GM12872 (cell line): ENCODE results near the gene RPL10.

Experiments used
- TF ChIP-seq, protein P1 (sequence below): IDR thresholded peaks from 3 replicates; pipeline ENCODE4 v1.5.1; 2011; ENCODE audit warnings: low read depth, mild to moderate bottlenecking, low read length, moderate library complexity; ENCODE audit not compliant: insufficient read depth

Gene RPL10

DNA sequence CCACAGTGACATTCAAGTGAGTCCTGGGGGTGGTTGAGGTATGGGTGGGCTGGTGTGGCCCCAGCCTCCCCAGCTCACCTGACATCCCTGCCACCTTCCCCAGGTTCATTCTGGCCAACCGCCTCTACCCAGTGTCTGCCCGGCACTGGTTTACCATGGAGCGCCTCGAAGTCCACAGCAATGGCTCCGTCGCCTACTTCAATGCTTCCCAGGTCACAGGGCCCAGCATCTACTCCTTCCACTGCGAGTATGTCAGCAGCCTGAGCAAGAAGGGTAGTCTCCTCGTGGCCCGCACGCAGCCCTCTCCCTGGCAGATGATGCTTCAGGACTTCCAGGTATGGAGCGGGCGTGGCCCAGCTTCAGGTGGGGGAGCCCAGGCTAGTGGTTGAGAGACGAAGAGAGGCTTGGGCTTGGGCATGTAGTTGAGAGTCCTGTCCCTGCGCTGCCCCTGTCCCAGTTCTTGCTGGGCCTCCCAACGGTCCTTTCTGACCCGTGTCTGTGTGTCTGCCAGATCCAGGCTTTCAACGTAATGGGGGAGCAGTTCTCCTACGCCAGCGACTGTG, 37.1 kb downstream of the RPL10 start:
- TF ChIP-seq, protein P1, sequence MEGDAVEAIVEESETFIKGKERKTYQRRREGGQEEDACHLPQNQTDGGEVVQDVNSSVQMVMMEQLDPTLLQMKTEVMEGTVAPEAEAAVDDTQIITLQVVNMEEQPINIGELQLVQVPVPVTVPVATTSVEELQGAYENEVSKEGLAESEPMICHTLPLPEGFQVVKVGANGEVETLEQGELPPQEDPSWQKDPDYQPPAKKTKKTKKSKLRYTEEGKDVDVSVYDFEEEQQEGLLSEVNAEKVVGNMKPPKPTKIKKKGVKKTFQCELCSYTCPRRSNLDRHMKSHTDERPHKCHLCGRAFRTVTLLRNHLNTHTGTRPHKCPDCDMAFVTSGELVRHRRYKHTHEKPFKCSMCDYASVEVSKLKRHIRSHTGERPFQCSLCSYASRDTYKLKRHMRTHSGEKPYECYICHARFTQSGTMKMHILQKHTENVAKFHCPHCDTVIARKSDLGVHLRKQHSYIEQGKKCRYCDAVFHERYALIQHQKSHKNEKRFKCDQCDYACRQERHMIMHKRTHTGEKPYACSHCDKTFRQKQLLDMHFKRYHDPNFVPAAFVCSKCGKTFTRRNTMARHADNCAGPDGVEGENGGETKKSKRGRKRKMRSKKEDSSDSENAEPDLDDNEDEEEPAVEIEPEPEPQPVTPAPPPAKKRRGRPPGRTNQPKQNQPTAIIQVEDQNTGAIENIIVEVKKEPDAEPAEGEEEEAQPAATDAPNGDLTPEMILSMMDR = no peak

DNA sequence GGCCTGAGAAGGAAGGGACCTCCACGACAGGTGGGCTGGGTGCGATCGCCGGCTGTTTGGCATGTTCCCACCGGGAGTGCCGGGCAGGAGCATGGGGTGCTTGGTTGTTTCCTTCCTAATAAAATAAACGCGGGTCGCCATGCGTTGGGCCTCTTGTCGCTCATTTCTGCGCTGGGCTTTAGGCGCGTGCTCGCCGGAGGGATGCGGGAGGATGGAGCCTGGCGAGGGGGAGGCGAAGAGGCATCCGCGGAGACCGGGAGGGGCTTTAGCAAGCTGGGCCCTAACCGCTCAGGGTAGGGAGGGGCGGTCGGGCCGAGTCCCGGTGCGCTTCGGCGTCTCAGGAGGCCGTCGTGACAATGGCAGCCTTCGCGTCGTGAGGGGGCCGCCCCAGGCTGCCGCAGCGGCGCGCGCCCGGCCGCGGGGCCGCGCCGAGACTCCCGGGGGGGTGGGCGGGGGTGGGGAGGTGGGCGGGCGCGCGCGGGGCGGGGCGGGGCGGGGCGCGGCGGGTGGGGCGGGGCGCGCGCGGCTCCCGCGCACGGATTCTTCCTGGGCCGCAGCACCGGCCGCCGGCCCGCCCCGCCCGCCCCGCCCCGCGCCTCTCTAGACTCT, 38.3 kb downstream of the RPL10 start:
- TF ChIP-seq, protein P1 = no peak

DNA sequence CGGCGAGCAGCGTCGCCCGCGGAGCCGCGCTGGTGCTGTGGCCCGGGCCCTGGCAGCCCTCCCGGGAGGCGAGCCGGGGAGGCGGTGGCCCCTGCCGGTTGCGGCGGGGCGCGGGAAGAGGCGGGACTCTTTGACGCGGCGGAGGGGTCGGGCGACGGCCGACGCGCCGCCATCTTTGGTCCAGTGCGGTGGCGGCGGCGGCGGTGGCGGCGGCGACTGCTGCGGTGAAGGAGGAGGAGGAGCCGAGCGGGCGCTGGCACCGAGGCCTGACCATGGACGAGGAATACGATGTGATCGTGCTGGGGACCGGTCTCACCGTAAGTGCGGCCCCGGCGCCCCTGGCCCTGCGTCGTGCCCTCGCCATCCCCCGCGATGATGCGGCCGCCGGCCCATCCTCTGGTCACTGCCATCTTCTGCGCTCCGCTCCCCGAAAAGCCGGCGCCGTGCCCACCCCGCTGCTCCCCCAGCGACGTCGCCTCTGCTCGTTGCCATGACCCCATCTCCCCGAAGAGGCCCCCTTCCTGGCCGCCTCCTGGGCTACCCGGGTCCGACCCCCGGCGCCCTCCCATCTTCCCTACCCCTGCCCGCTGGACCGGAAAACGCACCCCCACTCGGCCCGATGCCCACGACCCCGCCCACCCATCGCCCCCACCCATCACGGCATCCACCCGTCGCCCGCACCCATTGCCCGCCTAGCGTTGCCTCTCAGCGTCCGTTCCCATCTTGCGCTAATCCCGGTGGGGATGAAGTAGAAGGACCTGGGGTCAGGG, 39.0 kb downstream of the RPL10 start, which contains the start of gene GDI1:
Gene GDI1, plus strand, starts transcription at position 172 of the 770 bp plus-strand sequence. Its CDS starts 101 bp downstream, at position 273.
- TF ChIP-seq, protein P1 = no peak

DNA sequence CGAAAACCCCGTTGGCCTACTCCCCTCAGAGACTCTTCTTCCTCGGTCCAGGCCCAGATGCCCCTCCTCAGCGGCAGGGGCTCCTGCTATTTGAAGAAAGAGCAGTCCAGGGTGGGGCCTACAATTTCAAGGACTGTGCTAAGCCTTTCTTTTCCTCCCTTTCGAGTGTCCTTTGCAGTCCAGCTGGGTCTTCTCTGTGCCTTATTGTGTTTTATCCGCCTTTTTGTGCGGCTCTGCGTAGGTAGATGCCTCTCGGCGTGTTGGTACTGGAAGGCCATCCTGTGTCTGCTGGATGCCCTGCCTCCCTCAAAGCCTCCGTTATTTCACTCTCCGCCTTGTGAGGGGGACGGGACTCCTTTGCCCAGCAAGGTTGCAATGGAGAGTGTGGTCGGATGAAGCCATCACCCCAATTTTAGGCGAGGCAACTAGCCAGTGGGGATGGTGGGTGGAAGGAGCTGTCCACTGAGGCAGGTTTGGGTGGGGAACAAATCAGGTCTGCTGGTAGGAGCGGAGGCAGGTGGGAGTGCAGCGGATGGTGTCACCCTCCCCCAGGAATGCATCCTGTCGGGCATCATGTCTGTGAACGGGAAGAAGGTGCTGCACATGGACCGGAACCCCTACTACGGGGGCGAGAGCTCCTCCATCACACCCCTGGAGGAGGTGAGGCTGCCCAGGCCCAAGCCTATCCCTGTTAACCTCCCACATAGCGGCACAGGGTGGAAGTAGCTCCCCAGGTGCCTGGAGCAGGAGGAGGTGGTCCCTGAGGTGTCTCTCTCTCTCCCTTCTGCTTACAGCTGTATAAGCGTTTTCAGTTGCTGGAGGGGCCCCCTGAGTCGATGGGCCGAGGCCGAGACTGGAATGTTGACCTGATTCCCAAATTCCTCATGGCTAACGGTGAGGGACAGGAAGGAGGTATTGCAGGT, 40.1 kb downstream of the RPL10 start:
- TF ChIP-seq, protein P1 = no peak

DNA sequence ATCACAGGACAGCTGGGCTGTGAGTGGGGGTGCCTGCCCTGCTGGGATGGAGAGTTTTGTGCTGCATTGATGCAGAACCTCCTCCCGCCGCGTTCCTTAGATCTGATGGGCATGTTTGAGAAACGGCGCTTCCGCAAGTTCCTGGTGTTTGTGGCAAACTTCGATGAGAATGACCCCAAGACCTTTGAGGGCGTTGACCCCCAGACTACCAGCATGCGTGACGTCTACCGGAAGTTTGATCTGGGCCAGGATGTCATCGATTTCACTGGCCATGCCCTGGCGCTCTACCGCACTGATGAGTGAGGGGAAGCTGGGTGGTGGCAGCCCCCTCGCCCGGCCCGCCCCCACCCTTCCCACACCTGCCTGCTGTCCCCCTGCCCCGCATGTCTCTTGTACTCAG, 41.7 kb downstream of the RPL10 start:
- TF ChIP-seq, protein P1 = no peak

DNA sequence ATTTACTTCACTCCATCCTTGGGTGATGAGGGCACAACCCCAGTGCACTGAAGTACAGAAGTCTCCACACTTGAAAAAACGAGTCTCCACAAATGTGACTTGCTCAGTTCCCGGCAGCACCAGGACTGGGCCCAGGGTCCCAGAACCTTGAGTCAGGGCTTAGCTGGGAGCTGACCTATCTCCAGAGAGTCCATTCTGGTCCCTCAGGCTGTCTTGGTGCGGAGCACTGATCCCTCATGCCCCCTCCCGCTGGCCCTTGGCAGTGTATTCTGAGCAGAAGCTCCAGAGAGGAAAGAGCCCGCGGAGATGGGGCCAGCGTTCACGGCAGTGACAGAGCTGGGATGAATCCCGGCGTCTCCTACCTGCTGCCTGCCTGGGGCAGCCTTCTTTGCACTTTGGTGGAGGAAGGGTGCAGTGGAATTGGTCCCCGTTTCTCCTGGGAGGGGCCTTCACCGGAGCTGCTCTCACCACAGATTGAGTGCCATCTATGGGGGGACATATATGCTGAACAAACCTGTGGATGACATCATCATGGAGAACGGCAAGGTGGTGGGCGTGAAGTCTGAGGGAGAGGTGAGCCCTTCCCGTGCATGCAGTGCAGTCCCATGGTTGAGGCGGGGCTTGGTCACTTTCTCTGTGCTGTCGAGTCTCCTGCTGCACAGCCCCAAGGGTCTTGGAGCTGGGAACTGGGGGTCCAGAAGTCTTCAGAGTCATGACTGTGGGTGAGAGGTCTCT, 42.6 kb downstream of the RPL10 start:
- TF ChIP-seq, protein P1 = no peak
